GM21529 (cell line): Measurements from ENCODE around the gene DPY30.
"Not testable (repeated sequence)": the region's sequence is repeated elsewhere in the genome, so short reads cannot be mapped to it uniquely, and the experiment has no call there.

Experiments used
- ATAC-seq: cut with Tn5 transposase; IDR thresholded peaks from one replicate; pipeline ENCODE4 v1.9.1; 2021; ENCODE audit not compliant: unreplicated experiment

DPY30 gene

GRCh38 chr2:32039447-32040219, at the start of gene DPY30:
Gene DPY30, minus strand, starts transcription at chr2:32039805. Its CDS starts 349 bp downstream, at chr2:32039456.
- ATAC-seq, result peak; percentile 93

DNA sequence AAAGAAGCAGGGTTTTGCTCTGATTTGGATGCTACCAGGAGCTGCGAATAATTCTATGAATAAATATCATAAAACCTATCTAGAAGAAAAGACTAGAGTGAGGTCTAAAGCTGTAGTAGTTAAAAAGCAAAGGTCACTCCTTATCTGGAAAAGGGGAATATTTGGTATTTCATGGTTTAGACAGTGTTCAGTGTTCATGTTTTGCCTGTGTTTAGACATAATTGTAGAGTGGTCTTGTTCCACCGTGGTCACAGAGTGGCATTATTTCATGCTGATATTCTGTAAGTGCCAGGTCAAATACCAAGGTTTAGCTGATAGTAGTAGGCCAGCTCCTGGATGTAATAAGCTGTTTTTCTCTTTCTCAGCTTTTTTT, 34.5 kb upstream of the DPY30 start:
- no peak for ATAC-seq

DNA sequence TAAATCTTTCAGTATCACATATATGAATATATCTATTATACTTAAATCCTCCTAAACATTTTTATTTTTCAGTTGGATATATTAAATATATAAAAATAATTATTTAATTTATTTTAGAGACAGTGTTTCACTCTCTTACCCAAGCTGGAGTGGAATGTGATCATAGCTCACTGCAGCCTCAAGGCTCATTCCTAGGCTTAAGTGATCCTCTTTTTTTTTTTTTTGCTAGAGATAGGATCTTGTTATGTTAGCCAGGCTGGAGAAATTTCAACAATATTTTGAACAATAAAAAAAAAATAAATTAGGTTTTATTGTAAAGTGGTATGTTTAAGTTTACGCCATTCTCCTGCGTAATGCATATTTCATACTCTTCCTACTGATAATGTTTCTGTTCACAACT, 27.9 kb upstream of the DPY30 start:
- ATAC-seq, result no peak

GRCh38 chr2:32064713-32065112, 25.1 kb upstream of the DPY30 start:
- no peak for ATAC-seq

DNA sequence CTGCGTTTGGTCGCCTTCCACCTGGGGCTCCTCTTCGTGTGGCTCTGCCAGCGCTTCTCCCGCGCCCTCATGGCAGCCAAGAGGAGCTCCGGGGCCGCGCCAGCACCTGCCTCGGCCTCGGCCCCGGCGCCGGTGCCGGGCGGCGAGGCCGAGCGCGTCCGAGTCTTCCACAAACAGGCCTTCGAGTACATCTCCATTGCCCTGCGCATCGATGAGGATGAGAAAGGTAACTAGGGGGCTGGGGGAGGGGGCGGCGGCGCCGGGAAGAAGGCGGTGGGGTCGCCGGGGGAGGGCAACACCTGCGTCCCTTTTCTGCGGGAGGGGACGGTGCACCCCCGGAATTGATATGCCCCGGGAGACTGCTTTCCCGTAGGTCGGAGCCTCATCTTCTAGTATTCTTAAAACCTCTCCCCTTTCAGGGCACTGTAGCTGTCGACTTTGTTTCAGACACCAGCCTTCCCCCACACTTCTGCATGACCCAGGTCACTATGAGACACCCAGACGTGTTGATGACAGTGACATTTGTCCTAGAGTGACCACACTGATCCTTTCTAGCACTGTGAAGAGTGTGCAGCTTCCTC, 24.5 kb upstream of the DPY30 start:
- ATAC-seq, result peak; percentile 16

- peak; percentile 94 for ATAC-seq
Observed at GRCh38 chr2:32063310-32064020, 23.9 kb upstream of the DPY30 start, which contains the start of gene SPAST. Gene SPAST, plus strand, starts transcription at chr2:32063556. Its CDS starts 276 bp downstream, at chr2:32063832.

- no peak for ATAC-seq
Observed at GRCh38 chr2:32061973-32062861, 22.6 kb upstream of the DPY30 start.

DNA sequence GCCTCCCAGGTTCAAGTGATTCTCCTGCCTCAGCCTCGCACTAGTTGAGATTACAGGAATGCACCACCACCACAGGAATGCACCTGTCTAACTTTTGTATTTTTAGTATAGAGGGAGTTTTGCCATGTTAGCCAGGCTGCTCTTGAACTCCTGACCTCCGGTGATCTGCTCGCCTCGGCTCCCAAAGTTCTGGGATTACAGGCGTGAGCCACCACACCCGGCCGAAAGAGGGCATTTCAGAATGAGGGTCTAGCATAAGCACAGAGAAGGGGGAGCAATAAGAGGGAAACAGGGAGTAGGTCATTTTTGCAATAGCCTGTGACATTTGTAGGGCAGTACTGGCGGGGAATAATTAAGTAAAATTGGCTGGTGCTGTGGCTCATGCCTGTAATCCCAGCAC, 21.8 kb upstream of the DPY30 start:
- no peak for ATAC-seq

GRCh38 chr2:32060266-32060665, 20.7 kb upstream of the DPY30 start:
- ATAC-seq, result no peak

GRCh38 chr2:32058130-32058529, 18.5 kb upstream of the DPY30 start:
- no peak for ATAC-seq

GRCh38 chr2:32054583-32054982, 15.0 kb upstream of the DPY30 start:
- ATAC-seq, result not testable (repeated sequence)

- ATAC-seq, result no peak
Observed at GRCh38 chr2:32051836-32052439, 12.3 kb upstream of the DPY30 start.

GRCh38 chr2:32043561-32043960, 4.0 kb upstream of the DPY30 start:
- no peak for ATAC-seq

DNA sequence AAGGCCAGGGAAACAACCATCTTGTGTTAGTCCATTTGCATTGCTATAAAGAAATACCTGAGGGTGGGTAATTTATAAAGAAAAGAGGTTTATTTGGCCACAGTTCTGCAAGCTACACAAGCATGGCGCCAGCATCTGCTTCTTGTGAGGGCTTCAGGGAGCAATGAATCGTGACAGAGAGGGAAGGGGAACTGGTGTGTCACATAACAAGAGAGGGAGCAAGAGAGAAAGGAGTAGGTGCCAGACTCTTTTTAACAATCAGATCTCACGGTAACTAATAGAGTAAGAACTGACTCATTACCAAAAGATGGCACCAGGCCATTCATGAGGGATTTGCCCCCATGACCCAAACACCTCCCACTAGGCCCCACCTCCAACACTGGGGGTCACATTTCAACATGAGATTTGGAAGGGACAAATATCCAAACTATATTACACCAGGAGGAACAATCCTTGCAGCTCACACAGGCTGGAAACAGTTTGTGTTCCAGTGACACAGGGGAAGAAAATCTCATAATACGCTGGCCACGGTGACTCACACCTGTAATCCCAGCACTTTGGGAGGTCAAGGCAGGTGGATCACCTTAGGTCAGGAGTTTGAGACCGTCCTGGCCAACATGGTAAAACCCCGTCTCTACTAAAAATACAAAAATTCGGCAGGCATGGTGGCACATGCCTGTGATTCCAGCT, 5.3 kb downstream of the DPY30 start:
- ATAC-seq, result not testable (repeated sequence)

GRCh38 chr2:32018789-32019482, 20.7 kb downstream of the DPY30 start:
- ATAC-seq, result not testable (repeated sequence)

DNA sequence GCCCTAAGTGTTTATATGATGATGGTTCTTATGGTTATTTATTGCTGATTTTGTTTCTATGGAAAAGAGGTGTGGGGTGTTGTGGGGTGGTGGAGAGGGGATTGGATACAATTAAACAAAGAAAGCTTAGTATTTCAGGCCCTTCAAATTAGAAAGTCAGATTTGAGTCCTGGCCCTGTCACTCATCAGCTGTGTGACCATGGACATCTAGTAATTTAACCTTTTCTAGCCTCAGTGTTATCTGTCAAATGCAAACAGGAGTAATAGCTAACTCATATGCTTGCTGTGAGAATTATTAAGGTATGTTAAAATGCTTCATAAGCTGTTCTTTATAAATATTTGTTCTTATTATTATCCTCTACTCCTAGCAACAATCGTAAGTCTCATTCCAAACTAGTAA, 26.7 kb downstream of the DPY30 start:
- ATAC-seq, result no peak

GRCh38 chr2:32011485-32011960, 28.1 kb downstream of the DPY30 start:
- no peak for ATAC-seq

- peak; percentile 61 for ATAC-seq
Observed at GRCh38 chr2:32010670-32011484, 28.7 kb downstream of the DPY30 start, which contains the start of gene MEMO1. Gene MEMO1, minus strand, starts transcription at chr2:32011008. Its CDS starts 761 bp downstream, at chr2:32010247.
